HFFc6 (cell line): ENCODE results near the gene BTG2. TPM values are rescaled to one million over a fixed set of nuclear protein-coding genes. Genes with fewer than 3 reads are reported as not detected.
"Not testable (repeated sequence)": the region's sequence is repeated elsewhere in the genome, so short reads cannot be mapped to it uniquely, and the experiment has no call there.

ENCODE experiments used
- DNase-seq: peaks from one replicate; pipeline ENCODE4 v3.0.0-alpha.2; 2018
- H3K27ac Mint-ChIP-seq: 2 replicates; pipeline ENCODE4 v1.8.0; 2020; ENCODE audit warnings: mild to moderate bottlenecking, mixed read lengths
- H3K27me3 Mint-ChIP-seq: 2 replicates; pipeline ENCODE4 v1.8.0; 2021; ENCODE audit warnings: mild to moderate bottlenecking, moderate library complexity, mixed read lengths; ENCODE audit not compliant: insufficient read depth
- H3K36me3 Mint-ChIP-seq: 2 replicates; pipeline ENCODE4 v1.8.0; 2021; ENCODE audit warnings: low read depth, mixed read lengths
- H3K4me1 Mint-ChIP-seq: 2 replicates; pipeline ENCODE4 v1.8.0; 2020; ENCODE audit warnings: low read depth, mixed read lengths
- H3K4me3 Mint-ChIP-seq: 2 replicates; pipeline ENCODE4 v1.8.0; 2020; ENCODE audit warnings: mild to moderate bottlenecking, moderate library complexity, mixed read lengths
- H3K9me3 Mint-ChIP-seq: 2 replicates; pipeline ENCODE4 v1.8.0; 2020; ENCODE audit warnings: mild to moderate bottlenecking, mixed read lengths
- CTCF ChIP-seq: fragments of 200-600 bp; sonication (generic); IDR thresholded peaks from 2 replicates; pipeline ENCODE4 v1.5.0; 2021; ENCODE audit warnings: antibody characterized with exemption, mild to moderate bottlenecking
- total RNA-seq, 6 experiments: library from RNA; stranded (reverse); fragmentation: NEBNext Ultra II Directional; extraction: Animal tissue kit (Norgen Biotek cat#: 25700); gene quantifications; 2 replicates in 1 of 6; 3 replicates in 5 of 6; pipeline ENCODE4 v1.2.3, GENCODE V29; 2021

The BTG2 gene
- total RNA-seq, 6 experiments from 2014 or later = 12.7 to 18.5 (median 13.7) TPM

- H3K4me3 Mint-ChIP-seq = no peak overlapping the region
- TF ChIP-seq CTCF = no peak
- H3K27ac Mint-ChIP-seq = no peak overlapping the region
- DNase-seq = no peak
- H3K4me1 Mint-ChIP-seq = no peaks in the 10 kb centered on the region; the same call in 1 of the 2 replicates
- H3K9me3 Mint-ChIP-seq = no peaks in the 10 kb centered on the region
- H3K36me3 Mint-ChIP-seq = no peaks in the 10 kb centered on the region
- H3K27me3 Mint-ChIP-seq = peaks cover 73% of the 10 kb centered on the region
Observed at GRCh38 chr1:203291201-203292096, 13.9 kb upstream of the BTG2 start.

GRCh38 chr1:203295796-203296195, 9.5 kb upstream of the BTG2 start:
- no peak for DNase-seq
- Mint-ChIP-seq H3K27ac (no peak overlapping the region), H3K27me3 (peaks cover 73% of the 10 kb centered on the region), H3K36me3 (no peaks in the 10 kb centered on the region), H3K4me1 (no peaks in the 10 kb centered on the region), H3K4me3 (no peak overlapping the region), H3K9me3 (no peaks in the 10 kb centered on the region)
- no peak for TF ChIP-seq CTCF

GRCh38 chr1:203296460-203297073, 8.8 kb upstream of the BTG2 start:
- Mint-ChIP-seq H3K4me3 (no peak overlapping the region), H3K27me3 (peaks cover 75% of the 10 kb centered on the region), H3K36me3 (no peaks in the 10 kb centered on the region), H3K9me3 (no peaks in the 10 kb centered on the region), H3K4me1 (no peaks in the 10 kb centered on the region), H3K27ac (no peak overlapping the region)
- no peak for DNase-seq
- no peak for TF ChIP-seq CTCF

- Mint-ChIP-seq H3K4me3 (no peak overlapping the region), H3K4me1 (peaks cover 15% of the 10 kb centered on the region), H3K27me3 (peaks cover 61% of the 10 kb centered on the region), H3K27ac (no peak overlapping the region), H3K9me3 (no peaks in the 10 kb centered on the region), H3K36me3 (no peaks in the 10 kb centered on the region)
- DNase-seq = no peak
- TF ChIP-seq CTCF = no peak
Observed at GRCh38 chr1:203299169-203299568, 6.2 kb upstream of the BTG2 start.

- H3K4me1 Mint-ChIP-seq = peaks cover 22% of the 10 kb centered on the region
Observed at GRCh38 chr1:203299719-203300429, 5.4 kb upstream of the BTG2 start.

More at GRCh38 chr1:203299719-203300429, 5.4 kb upstream of the BTG2 start:
- not testable (repeated sequence) for H3K9me3 Mint-ChIP-seq, H3K36me3 Mint-ChIP-seq, DNase-seq, H3K4me3 Mint-ChIP-seq, H3K27ac Mint-ChIP-seq
- H3K27me3 Mint-ChIP-seq = peaks cover 55% of the 10 kb centered on the region
